ENCODE measurements around the gene BTBD17.

DNA sequence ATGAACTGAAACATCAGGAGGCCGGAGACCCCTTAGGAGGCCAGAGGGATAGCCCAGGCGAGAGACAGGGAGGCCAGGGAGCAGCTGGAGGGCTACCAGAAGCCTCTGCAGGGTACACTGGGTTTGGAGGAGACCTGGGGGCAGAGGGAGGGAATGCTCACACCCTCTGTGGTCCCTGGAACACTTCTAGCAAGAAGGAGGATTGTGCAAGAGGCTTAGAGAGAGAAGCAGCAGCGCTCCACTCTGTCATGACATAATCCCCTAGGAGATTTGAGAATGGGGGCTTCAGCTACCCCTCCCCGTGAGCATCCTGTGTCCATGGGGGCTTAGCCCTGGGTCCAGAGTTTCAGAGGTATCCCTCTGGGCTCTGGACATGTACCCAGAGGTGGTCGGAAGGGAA lies 21.5 kb upstream of the BTBD17 start:
- TF ChIP-seq CTCF (IDR thresholded peaks at IDR 0.05; ENCODE audit: insufficient read depth, low read depth, low read length) (no peak), EZH2 (IDR thresholded peaks at IDR 0.05; ENCODE audit: insufficient read depth, low read length) (no peak)
